K562 (cell line): ENCODE measurements around the gene GLOD4. TPM values are rescaled to one million over a fixed set of nuclear protein-coding genes. Genes with fewer than 3 reads are reported as not detected.

Experiments
- ATAC-seq: fragments of 200-7000 bp; cut with Tn5 transposase; 3 replicates; pipeline ENCODE4 v1.9.1; 2020; ENCODE audit warnings: moderate library complexity
- BruUV-seq: library from RNA; stranded (reverse); fragments of 400-500 nt; replicated peaks from 2 replicates; lab custom pipeline; 2021; lab: Mats Ljungman, UMichigan
- CTCF ChIA-PET: fragments of 300-600 bp; formaldehyde crosslinking; extraction: SDS; loops from one replicate; lab custom pipeline; 2021; ENCODE audit warnings: low intra/inter-chr PET ratio; lab: Yijun Ruan, JAX
- POLR2A ChIA-PET: fragments of 300-600, 350-650 bp; sonication (Branson Sonifier 250); formaldehyde crosslinking; extraction: SDS; loops from one replicate; lab custom pipeline; 2021; ENCODE audit warnings: antibody characterized with exemption, inconsistent platforms; lab: Yijun Ruan, JAX
- DNase-seq, 4 experiments: peaks; one replicate each; pipeline versions ENCODE4 v3.0.0 to v3.0.0-alpha.2; 2011 to 2018; ENCODE audit warnings: low spot score in 3 of 4, mixed read lengths in 3 of 4; ENCODE audit errors: extremely low read depth in 1 of 4
- FAIRE-seq: peaks from 2 replicates; lab custom pipeline; 2011; peaks lifted over from hg19 to GRCh38; lab: Jason Lieb, UNC
- H2AFZ ChIP-seq: 2 replicates; pipeline ENCODE4 v1.6.0; 2011; ENCODE audit warnings: low read depth, low read length, control low read depth, inconsistent platforms
- H3K27ac ChIP-seq: fragments of 200-600 bp; 3 replicates; pipeline ENCODE4 v1.8.0; 2011; ENCODE audit warnings: low read depth, mild to moderate bottlenecking, control low read depth, inconsistent platforms, low read length, moderate library complexity, mixed read lengths; ENCODE audit errors: extremely low read depth
- H3K27me3 ChIP-seq, 2 experiments: fragments of 300-600 bp in 1 of 2; 2 replicates in 1 of 2; 3 replicates in 1 of 2; pipeline versions ENCODE4 v1.6.0 to v1.8.0; 2011; ENCODE audit warnings: inconsistent platforms in 2 of 2, low read length in 2 of 2, mild to moderate bottlenecking in 1 of 2, mixed read lengths in 1 of 2, moderate library complexity in 1 of 2; ENCODE audit not compliant: control insufficient read depth in 2 of 2, insufficient read depth in 2 of 2
- H3K36me3 ChIP-seq: fragments of 300-600 bp; 3 replicates; pipeline ENCODE4 v1.8.0; 2011; ENCODE audit warnings: mild to moderate bottlenecking, low read length, inconsistent platforms; ENCODE audit not compliant: control insufficient read depth, insufficient read depth
- H3K4me1 ChIP-seq, 2 experiments: fragments of 200-600 bp in 1 of 2; replicated peaks in 1 of 2; 2 replicates in 1 of 2; 3 replicates in 1 of 2; pipeline versions ENCODE4 v1.5.1 to v1.8.0; 2011; ENCODE audit warnings: inconsistent platforms in 2 of 2, low read length in 2 of 2, mild to moderate bottlenecking in 1 of 2, mixed read lengths in 1 of 2, moderate library complexity in 1 of 2; ENCODE audit not compliant: control insufficient read depth in 2 of 2, insufficient read depth in 2 of 2
- H3K4me2 ChIP-seq: 2 replicates; pipeline ENCODE4 v1.6.1; 2011; ENCODE audit warnings: low read length, control low read depth, inconsistent platforms, mixed read lengths; ENCODE audit not compliant: insufficient read depth
- H3K4me3 ChIP-seq: fragments of 200-600 bp; sonication (generic), shearing (Covaris generic); 2 replicates; pipeline ENCODE4 v1.5.1; 2016; ENCODE audit warnings: control low read depth, inconsistent platforms
- H3K79me2 ChIP-seq: fragments of 200-600 bp; 3 replicates; pipeline ENCODE4 v1.8.0; 2011; ENCODE audit warnings: low read length, inconsistent platforms; ENCODE audit not compliant: control insufficient read depth, insufficient read depth
- H3K9ac ChIP-seq, 2 experiments: 2 replicates each; pipeline versions ENCODE4 v1.6.0 to v1.6.1; 2011; ENCODE audit warnings: low read depth in 2 of 2, low read length in 2 of 2, control low read depth in 1 of 2, inconsistent platforms in 1 of 2, mild to moderate bottlenecking in 1 of 2, mixed read lengths in 1 of 2; ENCODE audit not compliant: insufficient read depth in 1 of 2
- H3K9me1 ChIP-seq: one replicate; pipeline ENCODE4 v1.6.0; 2011; ENCODE audit warnings: inconsistent platforms, mild to moderate bottlenecking, low read length, moderate library complexity; ENCODE audit not compliant: control insufficient read depth, insufficient read depth
- H3K9me3 ChIP-seq: replicated peaks from 2 replicates; pipeline ENCODE4 v1.5.1; 2011; ENCODE audit warnings: low read depth, low read length, inconsistent platforms; ENCODE audit not compliant: control insufficient read depth, insufficient read depth
- H4K20me1 ChIP-seq: replicated peaks from 2 replicates; pipeline ENCODE4 v1.6.1; 2011; ENCODE audit warnings: low read length, inconsistent platforms, mixed read lengths; ENCODE audit not compliant: control insufficient read depth, insufficient read depth
- BRD9 ChIP-seq: fragments of 450-650 bp; IDR thresholded peaks from 2 replicates; pipeline ENCODE4 v1.6.1; 2018; ENCODE audit warnings: low read depth; ENCODE audit not compliant: partially characterized antibody
- C11orf30 ChIP-seq: fragments of 450-650 bp; IDR thresholded peaks from 2 replicates; pipeline ENCODE4 v1.6.1; 2016; ENCODE audit warnings: low read depth, mild to moderate bottlenecking
- CXXC5 ChIP-seq: fragments of 250-450 bp; sonication (Bioruptor Pico); IDR thresholded peaks from 2 replicates; pipeline ENCODE4 v1.8.0; 2022; ENCODE audit warnings: inconsistent platforms, mild to moderate bottlenecking, moderate library complexity
- HCFC1 ChIP-seq: IDR thresholded peaks from 2 replicates; pipeline ENCODE4 v1.6.1; 2012; ENCODE audit warnings: low read depth, low read length, improper control_type of control experiment
- MTA2 ChIP-seq: fragments of 450-650 bp; IDR thresholded peaks from 2 replicates; pipeline ENCODE4 v1.6.1; 2016; ENCODE audit warnings: low read depth
- POLR2G ChIP-seq: fragments of 200-400 bp; formaldehyde crosslinking; IDR thresholded peaks from 2 replicates; pipeline ENCODE4 v1.6.1; 2017; ENCODE audit warnings: low read depth, mild to moderate bottlenecking, antibody characterized with exemption, low read length, moderate library complexity
- RB1 ChIP-seq: fragments of 450-650 bp; IDR thresholded peaks from 2 replicates; pipeline ENCODE4 v1.6.1; 2017; ENCODE audit warnings: low read depth, mild to moderate bottlenecking
- RCOR1 ChIP-seq, 2 experiments: IDR thresholded peaks; 2 replicates each; pipeline ENCODE4 v1.6.1; 2012; ENCODE audit warnings: low read depth in 2 of 2, low read length in 2 of 2, borderline replicate concordance in 1 of 2, improper control_type of control experiment in 1 of 2
- SP1 ChIP-seq: sonication (generic); formaldehyde crosslinking; IDR thresholded peaks from 2 replicates; pipeline ENCODE4 v1.8.1; 2022; ENCODE audit warnings: mild to moderate bottlenecking, missing genetic modification reagents
- THRA ChIP-seq: fragments of 450-650 bp; IDR thresholded peaks from 2 replicates; pipeline ENCODE4 v1.6.1; 2017; ENCODE audit warnings: mild to moderate bottlenecking, moderate library complexity
- ZBTB11 ChIP-seq, 3 experiments: fragments of 200-800 bp in 1 of 3; fragments of 250-450 bp in 1 of 3; fragments of 450-650 bp in 1 of 3; sonication (Bioruptor Pico) in 1 of 3; sonication (Bioruptor generic) in 1 of 3; formaldehyde crosslinking in 1 of 3; IDR thresholded peaks; 2 replicates each; pipeline versions ENCODE4 v1.6.1 to v1.8.0; 2016 to 2022; ENCODE audit warnings: mild to moderate bottlenecking in 2 of 3, missing genetic modification characterization in 2 of 3, missing compliant biosample characterization in 1 of 3, moderate library complexity in 1 of 3
- ZFP30 ChIP-seq: fragments of 250-450 bp; sonication (Bioruptor Pico); IDR thresholded peaks from 2 replicates; pipeline ENCODE4 v1.8.0; 2022; ENCODE audit warnings: moderate library complexity, mild to moderate bottlenecking, inconsistent platforms, borderline replicate concordance
- WGBS: fragments of 100-300 bp; shearing (Covaris generic); methylation state at CpG from one replicate; pipeline ENCODE4 v1.1.6; 2016; ENCODE audit warnings: low coverage, mixed read lengths; ENCODE audit not compliant: insufficient coverage; ENCODE audit errors: missing lambda C conversion rate; 5-methylcytosine and 5-hydroxymethylcytosine counted together
- in situ Hi-C: fragments of 300-500 bp; cut with MboI; formaldehyde crosslinking; loops from 4 replicates; pipeline ENCODE4 v1.15.0; 2018; ENCODE audit warnings: inconsistent platforms, mixed read lengths
- intact Hi-C: fragments of 100-400 bp; cut with micrococcal nuclease; formaldehyde crosslinking; loops from 2 replicates; pipeline ENCODE4 v1.14.2; 2022
- polyA plus RNA-seq, 8 experiments: library from polyadenylated mRNA; depleted of rRNA in 4 of 8; stranded (reverse) in 5 of 8; unstranded in 3 of 8; fragments of >200 nt; fragmentation: Nextera tagmentation in 2 of 8; fragmentation: Illumina TruSeq in 1 of 8; extraction: Ambion mirVana in 2 of 8; extraction: Trizol in 1 of 8; gene quantifications; 2 replicates each; pipeline versions ENCODE4 v1.2.1 to v1.2.3, GENCODE V29; 2011 to 2014; ENCODE audit warnings: inconsistent platforms in 1 of 8, missing spikeins in 1 of 8
- total RNA-seq, 7 experiments: library from RNA; depleted of rRNA in 6 of 7; stranded (reverse); fragments of >200 nt in 6 of 7; fragmentation: Illumina TruSeq in 2 of 7; extraction: Trizol in 2 of 7; gene quantifications; 2 replicates each; pipeline versions ENCODE4 v1.2.1 to v1.2.3, GENCODE V29; 2011 to 2021; ENCODE audit warnings: low replicate concordance in 1 of 7

GLOD4 gene
- total and polyA plus RNA-seq, 9 of the 15 experiments (the other 6 are each of a cell fraction or from before 2014, with no cell fraction given): 52.0 to 109 (median 64.9) TPM

GRCh38 chr17:752620-753219 is 29.4 kb downstream of the GLOD4 start (continued):
- TF ChIP-seq ZBTB11 (CRISPR knock-in tag; IDR thresholded peaks at IDR 0.05): peak in 1 of 3 experiments; percentile 59; a peak in 1 of 6 replicates

DNA sequence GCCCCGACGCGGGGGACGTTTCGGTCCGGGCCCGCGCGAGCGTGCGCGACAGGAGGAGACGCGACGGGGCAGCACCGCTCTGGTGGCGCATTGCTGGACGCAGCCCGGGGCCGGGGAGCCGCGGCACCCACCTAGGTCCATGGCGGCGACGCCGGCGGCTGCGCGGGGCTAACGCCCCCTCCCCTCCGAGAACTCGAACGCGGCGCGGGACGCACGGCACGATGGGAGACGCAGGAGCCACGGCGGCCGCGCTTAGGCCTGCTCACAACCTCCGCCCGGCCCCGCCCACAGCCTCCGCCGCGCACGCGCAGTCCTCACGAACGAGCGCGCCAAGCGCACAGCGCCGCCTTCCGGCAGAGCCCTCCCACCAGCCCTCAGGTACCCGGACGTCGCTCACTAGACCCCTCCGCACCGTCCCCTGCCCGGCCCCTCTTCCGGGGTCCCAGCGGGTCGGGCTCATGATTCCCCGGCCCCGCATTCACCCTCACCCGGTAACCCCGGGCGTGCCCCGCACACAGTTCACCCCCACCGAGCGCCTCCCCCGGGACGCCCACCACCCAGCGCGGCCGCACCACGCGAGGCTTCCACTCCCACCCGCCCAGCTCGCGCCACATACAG is 30.0 kb downstream of the GLOD4 start, which contains the start of gene GEMIN4:
TSS of gene GEMIN4 (minus strand) at position 263 of the 618 bp plus-strand sequence. CDS start at position 141, 122 bp downstream.
- Histone ChIP-seq H3K4me3 (peak within 1 kb of the TSS; percentile 74), H3K4me2 (peak within 1 kb of the TSS; percentile 91), H3K36me3 (peaks cover 29% of the 10 kb centered on the region), H3K27me3 (no peaks in the 10 kb centered on the region), H3K27ac (peak within 1 kb of the TSS; percentile 91), H3K9ac (peak within 1 kb of the TSS; percentile 90 to 96), H2AFZ (peak within 1 kb of the TSS; percentile 94), H3K4me1 (peaks cover 10 to 12% of the 10 kb centered on the region in 2 experiments; a peak in 3 of 5 replicates), H4K20me1 (peaks cover 8% of the 10 kb centered on the region; the same call in 1 of the 2 replicates), H3K9me3 (no peaks in the 10 kb centered on the region), H3K79me2 (peaks cover 45% of the 10 kb centered on the region), H3K9me1 (no peaks in the 10 kb centered on the region)
- FAIRE-seq (peak; percentile 44), ATAC-seq (peak; percentile 95), DNase-seq (peak; percentile 88 to 93 (median 92))
- in situ Hi-C loops (no loop called here), intact Hi-C loops (no loop called here)
- no TSS peak for BruUV-seq
- WGBS: 2% methylated on average over 30 of the region's 87 CpGs
- ChIA-PET POLR2A (interaction anchor here (0.8 kb wide), 1 partner anchor 23 kb away, joined by 3 read pairs; no protein-coding TSS in a partner anchor), CTCF (interaction anchor here (0.6 kb wide), 1 partner anchor 304 kb away, joined by 5 read pairs; no protein-coding TSS in a partner anchor)
- peak; percentile 27 for TF ChIP-seq BRD9
- peak; percentile 81 for TF ChIP-seq CXXC5 (CRISPR knock-in tag)
- TF ChIP-seq C11orf30: no peak
- TF ChIP-seq MTA2: no peak
- peak; percentile 88 for TF ChIP-seq POLR2G
- TF ChIP-seq SP1 (CRISPR knock-in tag): peak; percentile 72
- TF ChIP-seq ZFP30 (CRISPR knock-in tag): no peak
- TF ChIP-seq THRA: no peak
- TF ChIP-seq RCOR1 (IDR thresholded peaks at IDR 0.05; ENCODE audit: borderline replicate concordance in 1 of 2, low read depth in 2 of 2, low read length in 2 of 2): peak in 1 of 2 experiments; percentile 38; a peak in 1 of 4 replicates
- TF ChIP-seq RB1: peak; percentile 96
- TF ChIP-seq HCFC1: peak; percentile 40
